Renal cortex interstitium (tissue), 11 donors: Measurements from ENCODE around the gene NTRK2. TPM values are rescaled to one million over a fixed set of nuclear protein-coding genes. Genes with fewer than 3 reads are reported as not detected.

ENCODE experiments used
- DNase-seq, 11 donors: peaks; one replicate each; pipeline ENCODE4 v3.0.0-alpha.2; 2013; ENCODE audit warnings: low read depth in 9 of 11, low spot score in 4 of 11; ENCODE audit errors: extremely low read depth in 1 of 11
- polyA plus RNA-seq, 3 donors: library from polyadenylated mRNA; unstranded; fragments of 120-200 nt; gene quantifications; one replicate each; pipeline ENCODE4 v1.2.1, GENCODE V29; 2013; ENCODE audit not compliant: insufficient read length in 3 of 3

The NTRK2 gene
- polyA plus RNA-seq, 3 donors: 95.7 to 134 (median 114) TPM

DNA sequence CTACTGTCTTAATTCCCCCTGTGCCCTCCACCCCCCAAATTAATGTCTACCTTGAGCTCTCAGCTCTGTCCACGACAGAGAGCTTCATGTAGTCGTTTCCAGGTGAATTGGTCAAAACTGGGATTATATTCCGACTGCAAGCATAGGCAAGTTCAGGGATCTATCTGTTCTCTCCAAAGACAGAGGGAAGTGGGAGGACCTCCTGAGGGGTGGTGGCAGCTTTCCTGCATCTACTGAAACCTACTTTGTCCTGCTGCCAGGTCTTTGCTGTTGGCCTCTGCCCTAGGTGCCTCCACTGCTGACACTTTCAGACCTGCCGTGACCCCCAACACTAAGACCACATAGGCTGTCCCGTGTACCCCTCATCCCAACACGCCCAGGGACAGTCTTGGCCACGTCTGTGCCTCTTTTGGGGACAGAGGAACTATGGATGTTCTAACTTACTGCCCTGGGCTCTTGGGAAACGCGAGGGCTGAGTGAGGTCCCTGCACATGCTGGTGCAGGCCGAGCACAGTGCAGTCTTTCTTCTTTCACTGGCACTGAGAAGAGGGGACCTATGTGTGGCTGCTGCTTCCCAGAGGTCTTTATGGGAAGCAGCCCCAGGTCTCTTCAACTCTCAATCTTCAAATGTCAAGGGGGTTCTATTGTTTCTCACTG is 125.6 kb downstream of the NTRK2 start:
- no peak for DNase-seq

DNA sequence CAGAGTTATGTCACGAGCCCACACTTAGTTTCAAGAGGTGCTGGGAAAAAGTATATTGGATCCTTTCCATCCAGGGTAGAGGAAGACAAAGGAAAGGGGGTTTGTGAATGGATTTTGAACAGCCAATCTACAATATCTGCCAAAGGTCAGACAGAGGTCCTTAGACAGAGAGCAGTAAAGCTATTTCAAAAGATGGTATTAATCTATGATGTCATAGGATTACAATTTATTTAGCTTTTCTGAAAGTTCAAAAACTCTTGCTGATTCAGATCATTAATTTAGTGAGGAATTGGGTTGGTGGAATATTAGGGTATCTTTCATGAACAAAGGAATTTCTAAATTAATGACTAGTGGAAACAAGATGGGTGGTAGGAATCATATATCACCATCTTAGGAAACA is 126.9 kb downstream of the NTRK2 start:
- DNase-seq: no peak

DNA sequence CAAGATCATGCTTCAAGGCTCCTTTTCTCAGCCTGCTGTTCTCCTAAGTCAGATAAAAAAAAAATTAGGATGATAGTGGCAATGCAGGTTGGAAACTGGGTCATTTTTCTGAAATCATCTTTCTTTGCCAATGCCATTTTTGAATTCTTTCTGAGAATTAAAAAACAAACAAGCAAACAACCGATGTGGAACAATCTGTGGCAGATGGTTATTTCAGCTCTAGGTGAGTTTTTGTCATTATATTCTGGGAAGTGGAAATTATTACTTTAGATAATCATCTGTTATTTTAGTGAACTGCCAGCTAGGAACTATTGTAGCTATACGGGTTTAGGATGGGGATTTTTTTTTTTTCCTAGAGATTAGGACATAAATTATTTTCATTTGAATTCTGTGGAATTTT is 129.7 kb downstream of the NTRK2 start:
- no peak for DNase-seq

DNA sequence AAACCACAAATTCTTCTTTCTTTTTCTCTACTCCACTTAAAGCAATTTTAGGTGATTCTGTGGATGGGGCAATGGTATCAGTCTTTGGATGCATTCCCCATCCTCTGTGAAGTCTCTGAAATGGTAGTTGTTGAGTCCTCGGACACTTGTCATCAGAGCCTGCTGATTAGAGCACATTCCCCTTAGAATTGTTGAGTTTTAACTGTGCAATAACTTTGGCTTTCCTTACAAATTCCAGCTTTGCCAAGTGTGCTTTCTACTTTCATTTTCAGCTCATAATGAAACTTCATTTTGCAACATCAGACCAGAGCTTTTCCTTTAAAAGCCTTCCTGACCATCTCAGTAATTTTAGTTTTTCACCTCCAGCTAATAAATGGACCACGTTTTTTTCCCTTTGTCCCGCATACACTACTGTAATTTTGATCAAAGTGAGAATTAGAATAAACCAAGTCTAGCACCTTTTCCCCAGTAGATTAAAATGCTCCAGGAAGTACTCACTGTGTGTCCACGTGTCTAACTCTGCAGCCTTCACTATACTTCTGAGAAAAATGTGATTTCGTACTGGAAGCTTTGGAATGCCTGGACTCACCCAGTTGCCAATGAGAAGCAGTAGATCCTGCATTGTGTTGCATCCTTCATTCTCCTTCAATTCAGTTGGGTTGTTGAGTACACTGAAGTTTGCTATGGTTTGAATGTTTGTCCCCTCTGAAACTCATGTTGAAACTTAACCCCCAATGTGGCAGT is 135.6 kb downstream of the NTRK2 start:
- no peak for DNase-seq

DNA sequence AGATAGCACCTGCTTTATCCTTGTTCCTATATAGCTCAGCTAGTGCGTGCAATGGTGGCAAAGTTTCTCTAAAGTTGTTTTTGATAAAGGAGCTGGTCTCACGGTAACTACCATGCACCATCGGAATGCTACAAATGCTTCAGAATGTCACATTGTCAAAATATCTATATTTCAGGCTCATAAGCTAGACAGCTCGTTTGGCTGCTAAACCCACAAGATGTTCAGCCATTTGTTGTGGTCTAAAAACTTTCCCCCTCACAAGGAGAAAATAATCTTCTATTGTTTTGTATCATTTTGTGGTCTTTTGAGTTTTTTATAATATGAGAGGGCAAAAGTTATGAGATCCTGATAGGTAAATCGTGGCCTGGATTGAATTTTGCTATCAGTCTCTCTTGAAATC is 137.9 kb downstream of the NTRK2 start:
- DNase-seq: no peak

DNA sequence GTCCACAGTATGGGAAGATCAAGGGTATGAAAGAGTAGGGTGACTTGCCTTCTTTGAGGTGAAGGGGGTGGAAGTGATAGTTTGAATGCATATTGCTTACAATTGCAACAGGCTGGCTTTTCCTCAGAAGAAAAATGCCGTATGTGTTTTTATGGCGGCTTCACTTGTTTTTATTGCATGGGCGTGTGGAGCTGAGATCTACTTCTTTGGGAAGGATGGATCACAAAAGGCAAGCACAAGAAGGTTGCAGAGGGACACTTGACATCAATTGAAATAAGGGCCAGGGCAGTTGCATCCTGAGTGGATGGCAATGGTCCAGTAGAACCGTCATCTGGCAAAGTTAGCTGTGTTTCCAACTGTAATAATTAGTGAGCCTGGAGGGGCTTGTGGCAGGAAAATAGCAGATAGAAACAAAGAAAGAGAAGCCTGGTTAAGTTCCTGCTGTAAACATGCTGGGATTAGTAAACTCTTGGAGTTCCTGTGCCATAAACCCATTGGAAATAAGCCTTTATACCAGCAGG is 138.4 kb downstream of the NTRK2 start:
- no peak for DNase-seq

DNA sequence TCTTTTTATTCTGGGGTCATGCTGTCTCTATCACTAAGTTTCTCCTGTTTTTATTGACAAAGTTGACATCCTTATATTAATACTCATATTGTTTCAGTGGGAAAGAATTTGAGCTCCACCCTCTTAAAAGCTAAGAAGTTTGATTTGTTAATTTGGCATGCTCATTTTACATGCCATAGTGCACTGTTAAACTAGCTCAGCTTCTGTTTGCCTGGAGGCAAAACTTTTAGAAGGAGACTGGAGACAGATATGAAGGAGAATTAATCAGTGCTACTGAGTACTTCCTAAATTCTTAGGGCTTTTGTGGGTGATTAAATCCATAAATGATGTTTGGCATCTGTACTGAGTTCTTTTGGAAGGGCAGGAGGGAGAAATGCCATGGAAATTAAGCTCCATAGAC is 138.9 kb downstream of the NTRK2 start:
- DNase-seq: no peak

DNA sequence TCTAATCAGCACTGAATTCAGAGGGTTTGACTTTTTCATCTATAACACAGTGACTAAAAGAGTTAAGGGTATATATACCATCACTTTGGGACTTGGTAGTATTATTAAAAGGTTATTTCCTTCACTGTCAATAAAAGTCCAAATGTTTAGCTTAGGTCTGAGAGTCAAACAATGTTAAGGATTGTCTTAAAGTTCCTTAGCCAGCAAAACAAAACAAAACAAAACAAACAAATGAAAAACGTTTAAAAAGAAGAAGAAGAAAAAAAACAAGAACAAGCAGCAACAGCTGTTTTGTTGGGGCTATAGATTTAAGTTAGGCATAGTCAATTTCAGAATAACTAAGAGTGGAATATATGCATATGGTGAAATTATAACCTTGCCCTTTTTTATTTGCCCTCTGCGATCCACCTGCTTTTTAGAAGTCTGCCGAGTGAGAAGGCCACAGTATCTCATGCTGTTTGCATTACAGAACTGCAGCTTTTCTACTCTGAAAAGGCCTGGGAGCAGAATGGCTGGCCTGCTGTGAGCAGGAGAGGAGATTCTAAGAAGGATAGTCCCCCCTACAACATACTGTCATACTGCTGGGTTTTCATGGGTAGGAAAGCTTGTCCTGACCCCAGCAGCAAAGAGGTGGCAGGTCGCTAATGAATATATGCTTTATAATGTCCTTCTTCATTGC is 141.7 kb downstream of the NTRK2 start:
- no peak for DNase-seq

DNA sequence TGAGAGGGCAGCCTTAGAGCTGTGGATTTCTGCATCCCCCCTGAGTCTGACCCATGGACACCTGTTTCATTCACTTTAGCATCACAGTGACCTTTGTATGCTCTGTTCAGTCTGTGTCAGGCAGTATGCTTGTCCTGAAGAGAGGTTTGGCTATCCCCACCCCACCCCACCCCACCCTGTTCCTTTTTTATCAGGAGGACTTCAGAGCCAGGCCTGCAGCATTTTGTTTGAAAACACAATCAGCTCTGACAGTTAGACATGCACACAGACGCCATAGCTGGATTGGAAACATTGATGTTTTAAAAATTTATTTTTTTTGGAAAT is 142.2 kb downstream of the NTRK2 start:
- no peak for DNase-seq

DNA sequence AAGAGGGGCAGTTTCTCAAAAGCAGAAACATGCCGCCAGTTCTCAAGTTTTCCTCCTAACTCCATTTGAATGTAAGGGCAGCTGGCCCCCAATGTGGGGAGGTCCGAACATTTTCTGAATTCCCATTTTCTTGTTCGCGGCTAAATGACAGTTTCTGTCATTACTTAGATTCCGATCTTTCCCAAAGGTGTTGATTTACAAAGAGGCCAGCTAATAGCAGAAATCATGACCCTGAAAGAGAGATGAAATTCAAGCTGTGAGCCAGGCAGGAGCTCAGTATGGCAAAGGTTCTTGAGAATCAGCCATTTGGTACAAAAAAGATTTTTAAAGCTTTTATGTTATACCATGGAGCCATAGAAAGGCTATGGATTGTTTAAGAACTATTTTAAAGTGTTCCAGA is 142.8 kb downstream of the NTRK2 start:
- no peak for DNase-seq

DNA sequence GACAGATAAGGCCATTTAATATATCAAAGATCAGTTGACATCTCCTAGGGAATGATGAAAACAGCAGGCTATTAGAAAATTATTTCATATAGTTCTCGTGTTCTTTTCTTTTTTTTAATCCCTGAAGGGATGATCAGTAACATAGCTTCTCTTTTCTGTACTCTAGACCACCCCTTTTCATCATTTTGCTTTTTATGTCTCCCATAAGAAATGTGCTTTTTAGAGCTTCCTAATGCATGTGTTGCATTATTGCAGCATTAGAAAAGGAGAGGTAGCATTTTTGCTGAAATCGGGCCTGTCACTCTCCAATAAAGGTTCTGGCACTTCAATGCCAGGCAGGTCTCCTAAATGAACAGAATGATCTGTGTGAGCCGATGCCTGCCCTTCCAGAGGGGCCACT is 143.3 kb downstream of the NTRK2 start:
- no peak for DNase-seq

DNA sequence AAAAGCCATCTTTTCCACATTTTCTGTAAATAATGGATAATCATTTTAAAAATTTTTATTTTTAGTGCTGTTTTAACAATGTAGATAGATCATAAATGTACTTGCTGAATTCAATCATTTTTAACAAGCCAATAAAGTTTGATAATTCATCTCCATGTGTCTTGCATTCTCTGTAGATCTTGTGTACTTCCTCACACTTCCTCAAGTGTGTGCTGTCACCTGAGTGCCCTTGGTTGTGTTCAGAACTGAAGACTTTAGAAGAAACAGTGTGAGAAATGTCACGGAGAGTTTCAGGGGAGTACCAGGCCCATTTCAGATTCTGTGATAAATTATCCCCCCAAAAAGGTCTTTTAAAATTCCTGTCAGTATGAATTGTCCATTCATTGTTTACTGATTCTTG is 146.0 kb downstream of the NTRK2 start:
- no peak for DNase-seq

DNA sequence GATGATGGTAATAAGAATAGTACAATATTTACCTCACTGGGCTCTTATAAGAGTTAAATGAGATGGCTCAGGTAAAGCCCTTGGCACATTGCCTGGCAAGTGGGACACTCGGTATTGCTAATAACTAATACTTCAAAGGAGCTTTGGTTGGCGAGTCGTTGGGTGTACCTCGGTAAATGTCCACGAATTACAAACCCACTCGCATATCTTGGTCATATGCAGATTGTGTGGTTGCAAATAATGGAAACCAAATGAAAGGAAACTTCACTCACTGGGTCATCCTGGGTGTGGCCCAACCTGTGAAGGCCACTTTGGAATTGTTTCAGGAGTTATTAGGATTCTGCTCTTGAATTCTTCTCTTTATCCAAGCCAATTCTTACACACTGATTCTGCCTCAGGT is 147.5 kb downstream of the NTRK2 start:
- DNase-seq: no peak

DNA sequence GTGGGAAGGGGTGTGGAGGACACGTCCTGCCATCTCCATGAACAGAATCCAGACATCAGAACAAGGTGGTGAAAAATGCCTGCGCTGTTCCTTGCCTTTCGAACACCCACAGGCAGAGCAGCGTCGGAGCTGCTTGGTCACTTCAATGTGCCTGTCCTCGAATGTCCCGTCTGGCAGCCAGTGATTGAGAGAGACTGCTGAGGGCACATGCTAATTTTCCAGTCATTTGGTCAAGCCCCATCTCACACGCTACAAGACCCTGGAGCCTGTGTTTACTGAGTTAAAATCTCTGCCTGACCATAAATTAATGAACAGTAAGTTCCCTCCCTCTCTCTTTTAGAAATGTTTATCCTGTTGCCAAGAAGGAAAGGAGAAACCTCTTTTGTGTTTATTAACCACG is 149.3 kb downstream of the NTRK2 start:
- peak in 8 of 11 donors; percentile 19 to 69 (median 48) for DNase-seq

DNA sequence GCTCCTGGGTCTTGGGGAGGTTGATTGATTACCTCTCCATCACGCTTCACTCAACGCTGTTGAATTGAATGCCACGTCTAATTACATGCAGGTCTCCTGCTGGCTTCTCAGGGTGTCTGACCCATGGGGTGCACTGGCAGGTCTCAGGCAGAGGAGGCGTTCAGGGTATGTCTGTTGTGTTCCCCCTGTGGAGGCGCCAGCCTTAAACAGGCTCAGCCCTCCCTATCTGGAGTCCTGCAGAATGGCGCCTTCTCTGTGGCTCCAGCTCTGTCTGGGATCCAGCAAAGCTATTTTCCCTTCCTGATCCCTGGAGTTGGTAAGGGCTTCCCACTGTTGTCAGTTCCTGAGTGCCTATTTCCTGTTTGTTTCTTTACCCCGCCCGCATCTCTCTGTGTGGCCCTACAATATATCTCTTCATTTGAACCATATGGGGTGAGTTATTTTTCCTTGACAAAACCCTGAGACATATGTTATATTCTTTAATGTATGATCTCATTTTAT is 150.0 kb downstream of the NTRK2 start:
- DNase-seq: peak in 4 of 11 donors; percentile 12 to 27 (median 12)

DNA sequence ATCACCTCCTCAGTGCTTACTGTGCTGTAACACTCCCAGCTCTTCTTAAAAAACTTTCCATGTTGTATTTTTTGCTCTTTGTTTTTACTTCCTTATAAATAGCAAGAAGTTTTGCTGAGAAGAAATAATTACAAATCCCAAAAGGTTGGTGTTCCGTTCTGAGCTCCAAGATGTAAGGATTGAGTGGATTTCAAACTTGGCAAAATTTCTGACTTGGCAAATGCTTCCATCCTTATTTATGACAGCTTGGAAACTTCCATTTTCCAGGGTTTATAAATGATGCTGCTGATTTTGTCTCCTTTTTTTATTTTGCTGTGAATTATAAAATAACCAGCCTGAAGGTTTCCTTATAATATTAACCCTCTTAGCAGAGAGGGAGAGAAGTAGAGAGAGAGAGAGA is 151.9 kb downstream of the NTRK2 start:
- DNase-seq: no peak

DNA sequence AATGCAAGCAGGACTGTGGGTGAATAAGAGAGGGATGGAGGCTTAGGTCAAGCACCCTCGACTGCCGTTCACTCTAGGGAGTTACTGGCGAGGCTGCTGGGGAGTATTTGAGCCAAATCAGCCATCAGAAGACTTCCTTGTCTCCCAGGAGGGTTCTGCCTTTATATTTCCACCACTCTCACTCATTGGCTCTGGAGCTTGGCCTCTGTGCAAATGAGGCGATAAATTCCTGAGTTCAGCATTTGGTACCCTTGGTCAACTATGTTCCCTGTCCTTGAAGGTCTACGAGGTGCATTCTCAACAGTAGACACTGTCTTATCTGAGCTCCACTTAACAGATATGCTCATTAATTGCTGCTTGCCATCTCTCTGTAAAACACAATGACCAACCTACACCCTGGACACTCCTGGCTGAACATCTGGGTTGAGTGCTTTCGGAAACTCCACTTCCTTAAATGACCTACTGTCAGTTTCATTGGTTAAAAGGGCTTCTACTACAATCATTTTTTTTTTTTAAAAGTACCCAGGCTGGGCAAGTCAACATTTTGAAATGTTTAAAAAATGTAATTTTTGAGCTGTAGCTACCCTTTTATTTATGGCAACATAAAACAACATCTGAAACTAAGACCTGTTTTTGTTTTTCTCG is 153.2 kb downstream of the NTRK2 start:
- DNase-seq: no peak

DNA sequence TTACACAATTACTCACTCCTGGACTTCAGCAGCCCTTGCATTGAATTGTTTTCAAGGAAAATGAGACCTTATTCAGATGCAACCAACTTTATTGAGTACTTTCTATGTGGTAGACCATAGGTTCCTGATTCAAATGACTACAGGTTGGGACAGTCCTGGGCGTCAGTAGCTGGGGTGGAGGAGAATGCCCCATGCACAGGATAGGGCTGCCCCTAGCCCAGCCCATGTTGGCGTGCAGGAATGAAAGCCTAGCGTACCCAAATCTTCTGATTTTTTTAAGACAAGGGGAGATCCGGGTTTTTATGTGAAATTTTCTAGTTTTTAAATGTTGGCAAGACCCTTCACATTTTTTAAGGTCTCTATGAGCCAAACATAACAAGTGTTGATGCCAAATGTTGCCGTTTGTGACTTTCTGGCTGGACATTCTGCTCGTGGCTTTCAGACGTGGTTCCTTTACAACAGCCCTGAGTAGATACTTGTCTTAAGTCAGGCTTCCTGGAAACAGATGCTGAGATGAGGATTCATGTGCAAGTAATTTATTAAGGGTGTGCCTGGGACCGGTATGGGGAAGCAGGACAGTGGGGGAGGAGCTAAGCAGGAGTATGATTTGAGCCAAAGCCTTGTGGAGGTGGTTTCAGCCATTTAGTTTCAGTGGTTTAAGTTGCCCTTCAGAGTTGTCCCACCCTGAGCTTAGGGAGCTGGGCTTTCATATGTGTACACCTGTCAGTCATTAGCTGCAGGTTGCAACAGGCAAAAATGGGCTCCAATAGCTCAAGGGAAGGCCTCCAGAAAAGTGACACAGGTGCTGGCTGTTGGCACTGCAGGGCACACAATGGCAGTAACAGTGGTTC is 154.1 kb downstream of the NTRK2 start:
- no peak for DNase-seq
